OCI-LY1 (cell line): ENCODE measurements around the gene RIPK3.

Experiments used
- H2AFZ ChIP-seq: fragments of 200-600 bp; sonication (generic), shearing (Covaris generic); 2 replicates; pipeline ENCODE4 v1.6.0; 2014; ENCODE audit warnings: antibody characterized with exemption, mild to moderate bottlenecking, low read length
- H3F3A ChIP-seq: fragments of 200-600 bp; sonication (generic), shearing (Covaris generic); 2 replicates; pipeline ENCODE4 v1.6.0; 2014; ENCODE audit warnings: mild to moderate bottlenecking, antibody characterized with exemption, low read length, moderate library complexity; ENCODE audit not compliant: insufficient read depth
- H3K27ac ChIP-seq: fragments of 200-600 bp; sonication (generic); 2 replicates; pipeline ENCODE4 v1.5.1; 2014; ENCODE audit warnings: low read length, mixed run types, mild to moderate bottlenecking, low read depth; ENCODE audit not compliant: poor library complexity, severe bottlenecking
- H3K27me3 ChIP-seq: fragments of 200-600 bp; sonication (generic); 2 replicates; pipeline ENCODE4 v1.6.0; 2014; ENCODE audit warnings: antibody characterized with exemption, mild to moderate bottlenecking, low read length, moderate library complexity; ENCODE audit not compliant: insufficient read depth
- H3K36me3 ChIP-seq: fragments of 200-600 bp; sonication (generic); 2 replicates; pipeline ENCODE4 v1.6.1; 2014; ENCODE audit warnings: mild to moderate bottlenecking, antibody characterized with exemption, low read length, moderate library complexity, mixed read lengths; ENCODE audit not compliant: insufficient read depth
- H3K4me1 ChIP-seq: fragments of 200-600 bp; sonication (generic); 2 replicates; pipeline ENCODE4 v1.5.1; 2014; ENCODE audit warnings: mild to moderate bottlenecking, low read length, moderate library complexity; ENCODE audit not compliant: insufficient read depth, severe bottlenecking
- H3K4me2 ChIP-seq: fragments of 200-600 bp; sonication (generic), shearing (Covaris generic); 2 replicates; pipeline ENCODE4 v1.6.1; 2014; ENCODE audit warnings: low read length
- H3K4me3 ChIP-seq: fragments of 200-600 bp; sonication (generic); 2 replicates; pipeline ENCODE4 v1.5.1; 2014; ENCODE audit warnings: low read length, low read depth, mild to moderate bottlenecking, mixed read lengths; ENCODE audit not compliant: poor library complexity, severe bottlenecking
- H3K79me2 ChIP-seq: fragments of 200-600 bp; shearing (Covaris generic); 2 replicates; pipeline ENCODE4 v1.6.1; 2016; ENCODE audit warnings: mixed run types, low read length, mixed read lengths; ENCODE audit not compliant: insufficient read depth
- H3K9ac ChIP-seq: fragments of 200-600 bp; sonication (generic), shearing (Covaris generic); 2 replicates; pipeline ENCODE4 v1.6.1; 2014; ENCODE audit warnings: mild to moderate bottlenecking, low read length, mixed read lengths
- H3K9me2 ChIP-seq: fragments of 200-600 bp; sonication (generic), shearing (Covaris generic); 2 replicates; pipeline ENCODE4 v1.6.1; 2014; ENCODE audit warnings: low read depth, mild to moderate bottlenecking, low read length, mixed read lengths
- H3K9me3 ChIP-seq: fragments of 200-600 bp; shearing (Covaris generic); 2 replicates; pipeline ENCODE4 v1.6.1; 2014; ENCODE audit warnings: low read length, mixed read lengths
- H4K20me1 ChIP-seq: fragments of 200-600 bp; sonication (generic), shearing (Covaris generic); 2 replicates; pipeline ENCODE4 v1.6.0; 2016; ENCODE audit warnings: mild to moderate bottlenecking, low read length; ENCODE audit not compliant: insufficient read depth
- CTCF ChIP-seq: fragments of 200-600 bp; sonication (generic), shearing (Covaris generic); IDR thresholded peaks from 2 replicates; pipeline ENCODE4 v1.5.1; 2017; ENCODE audit warnings: mild to moderate bottlenecking, antibody characterized with exemption, low read length, moderate library complexity, mixed read lengths
- EZH2 ChIP-seq: fragments of 200-600 bp; sonication (generic), shearing (Covaris generic); IDR thresholded peaks from 2 replicates; pipeline ENCODE4 v1.8.0; 2017; ENCODE audit warnings: borderline replicate concordance, mixed run types, mild to moderate bottlenecking, antibody characterized with exemption, low read length, moderate library complexity, mixed read lengths

RIPK3 gene

GRCh38 chr14:24325963-24326362 is 13.8 kb downstream of the RIPK3 start:
- H3F3A ChIP-seq: no peaks in the 10 kb centered on the region
- H2AFZ ChIP-seq: no peak overlapping the region
- H3K27me3 ChIP-seq: peaks cover 6% of the 10 kb centered on the region; the same call in 1 of the 2 replicates
- H3K9me2 ChIP-seq: no peaks in the 10 kb centered on the region
- H3K79me2 ChIP-seq: no peaks in the 10 kb centered on the region
- no peak overlapping the region for H3K4me2 ChIP-seq
- TF ChIP-seq CTCF: no peak
- no peak overlapping the region for H3K4me3 ChIP-seq
- no peaks in the 10 kb centered on the region for H3K36me3 ChIP-seq
- no peak overlapping the region for H3K9ac ChIP-seq
- H4K20me1 ChIP-seq: no peaks in the 10 kb centered on the region
- no peaks in the 10 kb centered on the region for H3K9me3 ChIP-seq
- H3K27ac ChIP-seq: no peak overlapping the region
- no peaks in the 10 kb centered on the region for H3K4me1 ChIP-seq

GRCh38 chr14:24325041-24325530 is 14.7 kb downstream of the RIPK3 start:
- no peaks in the 10 kb centered on the region for H3K9me3 ChIP-seq
- no peaks in the 10 kb centered on the region for H3K36me3 ChIP-seq
- H3K4me1 ChIP-seq: no peaks in the 10 kb centered on the region
- no peak overlapping the region for H3K9ac ChIP-seq
- H3K27me3 ChIP-seq: peaks cover 5% of the 10 kb centered on the region; the same call in 1 of the 2 replicates
- H3K79me2 ChIP-seq: no peaks in the 10 kb centered on the region
- H3K27ac ChIP-seq: no peak overlapping the region
- H3F3A ChIP-seq: no peaks in the 10 kb centered on the region
- no peak overlapping the region for H3K4me3 ChIP-seq
- no peaks in the 10 kb centered on the region for H3K9me2 ChIP-seq
- TF ChIP-seq CTCF (no peak), EZH2 (no peak)
- H4K20me1 ChIP-seq: no peaks in the 10 kb centered on the region
- no peak overlapping the region for H3K4me2 ChIP-seq
- H2AFZ ChIP-seq: no peak overlapping the region

GRCh38 chr14:24324024-24324423 is 15.8 kb downstream of the RIPK3 start:
- Histone ChIP-seq H2AFZ (no peak overlapping the region), H3K79me2 (no peaks in the 10 kb centered on the region), H3K4me1 (peaks cover 1% of the 10 kb centered on the region), H3K36me3 (no peaks in the 10 kb centered on the region), H3K4me2 (no peak overlapping the region), H3F3A (no peaks in the 10 kb centered on the region), H3K27me3 (peaks cover 5% of the 10 kb centered on the region), H3K9me3 (no peaks in the 10 kb centered on the region), H3K9ac (no peak overlapping the region), H3K9me2 (no peaks in the 10 kb centered on the region), H3K27ac (no peak overlapping the region), H4K20me1 (no peaks in the 10 kb centered on the region), H3K4me3 (no peak overlapping the region)
- TF ChIP-seq EZH2 (no peak), CTCF (no peak)
